Keratinocyte (primary cell): ENCODE measurements around the gene CSMD2.

Source experiments
- EZH2 ChIP-seq: IDR thresholded peaks from one replicate; pipeline ENCODE4 v1.6.1; 2012; ENCODE audit warnings: inconsistent platforms, mild to moderate bottlenecking, low read length, moderate library complexity
- TF ChIP-seq, protein P1 (sequence below), 3 experiments: IDR thresholded peaks in 1 of 3; conservative IDR thresholded peaks in 1 of 3; optimal IDR thresholded peaks in 1 of 3; 2 replicates in 2 of 3; 3 replicates in 1 of 3; pipeline versions ENCODE3 to v1.5.1; 2011; ENCODE audit warnings: low read length in 3 of 3, mild to moderate bottlenecking in 3 of 3, moderate library complexity in 2 of 3, control low read depth in 1 of 3, inconsistent platforms in 1 of 3; ENCODE audit not compliant: insufficient read depth in 2 of 3; ENCODE audit errors: extremely low read depth in 1 of 3

DNA sequence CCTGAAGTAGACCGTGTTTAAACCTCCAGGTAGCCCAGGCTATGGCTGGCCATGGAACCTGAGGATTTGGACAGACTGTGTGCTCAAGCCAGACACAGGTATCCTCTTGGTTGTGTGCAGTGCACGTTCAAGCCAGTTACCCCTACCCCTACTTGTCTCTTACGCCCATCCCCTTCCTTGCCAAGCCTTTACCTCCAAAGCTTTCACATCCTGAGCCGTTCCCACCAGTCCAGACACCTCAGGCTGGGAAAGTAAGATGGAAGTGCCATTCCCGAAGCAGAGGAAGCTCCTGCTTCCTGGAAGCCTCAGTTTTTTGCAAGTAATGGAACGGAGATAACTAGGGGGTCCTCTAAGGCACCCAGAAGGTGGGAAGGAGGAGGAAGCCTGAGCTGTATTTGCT is 342.6 kb downstream of the CSMD2 start:
- TF ChIP-seq, protein P1, sequence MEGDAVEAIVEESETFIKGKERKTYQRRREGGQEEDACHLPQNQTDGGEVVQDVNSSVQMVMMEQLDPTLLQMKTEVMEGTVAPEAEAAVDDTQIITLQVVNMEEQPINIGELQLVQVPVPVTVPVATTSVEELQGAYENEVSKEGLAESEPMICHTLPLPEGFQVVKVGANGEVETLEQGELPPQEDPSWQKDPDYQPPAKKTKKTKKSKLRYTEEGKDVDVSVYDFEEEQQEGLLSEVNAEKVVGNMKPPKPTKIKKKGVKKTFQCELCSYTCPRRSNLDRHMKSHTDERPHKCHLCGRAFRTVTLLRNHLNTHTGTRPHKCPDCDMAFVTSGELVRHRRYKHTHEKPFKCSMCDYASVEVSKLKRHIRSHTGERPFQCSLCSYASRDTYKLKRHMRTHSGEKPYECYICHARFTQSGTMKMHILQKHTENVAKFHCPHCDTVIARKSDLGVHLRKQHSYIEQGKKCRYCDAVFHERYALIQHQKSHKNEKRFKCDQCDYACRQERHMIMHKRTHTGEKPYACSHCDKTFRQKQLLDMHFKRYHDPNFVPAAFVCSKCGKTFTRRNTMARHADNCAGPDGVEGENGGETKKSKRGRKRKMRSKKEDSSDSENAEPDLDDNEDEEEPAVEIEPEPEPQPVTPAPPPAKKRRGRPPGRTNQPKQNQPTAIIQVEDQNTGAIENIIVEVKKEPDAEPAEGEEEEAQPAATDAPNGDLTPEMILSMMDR (optimal IDR thresholded peaks at IDR 0.05 in 1 of 3, IDR thresholded peaks at IDR 0.05 in 1 of 3, conservative IDR thresholded peaks at IDR 0.05 in 1 of 3; ENCODE audit: extremely low read depth in 1 of 3, insufficient read depth in 2 of 3, low read length in 3 of 3), result no peak
- TF ChIP-seq EZH2, result no peak
